Measurements from ENCODE around the gene EXOC3L1.

EXOC3L1 gene

DNA sequence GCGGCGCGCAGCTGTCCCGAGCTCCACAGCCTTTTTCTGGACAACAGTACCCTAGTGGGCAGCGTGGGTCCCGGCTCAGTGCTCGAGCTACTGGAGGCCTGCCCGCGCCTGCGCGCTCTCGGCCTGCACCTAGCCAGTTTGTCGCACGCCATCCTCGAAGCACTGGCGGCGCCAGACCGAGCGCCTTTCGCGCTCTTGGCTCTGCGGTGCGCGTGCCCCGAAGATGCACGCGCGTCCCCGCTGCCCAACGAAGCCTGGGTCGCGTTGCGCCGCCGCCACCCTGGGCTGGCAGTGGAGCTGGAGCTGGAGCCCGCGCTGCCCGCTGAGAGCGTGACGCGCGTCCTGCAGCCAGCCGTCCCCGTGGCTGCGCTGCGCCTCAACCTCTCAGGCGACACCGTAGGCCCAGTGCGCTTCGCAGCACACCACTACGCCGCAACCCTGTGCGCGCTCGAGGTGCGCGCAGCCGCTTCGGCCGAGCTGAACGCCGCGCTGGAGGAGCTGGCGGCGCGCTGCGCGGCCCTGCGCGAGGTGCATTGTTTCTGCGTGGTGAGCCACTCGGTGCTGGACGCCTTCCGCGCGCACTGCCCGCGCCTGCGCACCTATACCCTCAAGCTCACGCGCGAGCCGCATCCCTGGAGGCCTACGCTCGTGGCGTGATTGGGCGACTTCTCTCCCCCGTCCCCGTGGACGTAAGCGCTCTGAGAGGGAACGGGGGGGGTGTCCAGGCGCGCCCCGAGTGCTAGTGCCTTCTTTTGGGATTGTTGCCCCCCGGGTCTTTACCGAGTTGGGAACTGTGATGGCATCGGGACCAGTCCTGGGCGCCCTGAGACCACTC, 26.6 kb downstream of the EXOC3L1 start:
- no peak for DNase-seq (ENCODE audit: low read depth in 2 of 2)

DNA sequence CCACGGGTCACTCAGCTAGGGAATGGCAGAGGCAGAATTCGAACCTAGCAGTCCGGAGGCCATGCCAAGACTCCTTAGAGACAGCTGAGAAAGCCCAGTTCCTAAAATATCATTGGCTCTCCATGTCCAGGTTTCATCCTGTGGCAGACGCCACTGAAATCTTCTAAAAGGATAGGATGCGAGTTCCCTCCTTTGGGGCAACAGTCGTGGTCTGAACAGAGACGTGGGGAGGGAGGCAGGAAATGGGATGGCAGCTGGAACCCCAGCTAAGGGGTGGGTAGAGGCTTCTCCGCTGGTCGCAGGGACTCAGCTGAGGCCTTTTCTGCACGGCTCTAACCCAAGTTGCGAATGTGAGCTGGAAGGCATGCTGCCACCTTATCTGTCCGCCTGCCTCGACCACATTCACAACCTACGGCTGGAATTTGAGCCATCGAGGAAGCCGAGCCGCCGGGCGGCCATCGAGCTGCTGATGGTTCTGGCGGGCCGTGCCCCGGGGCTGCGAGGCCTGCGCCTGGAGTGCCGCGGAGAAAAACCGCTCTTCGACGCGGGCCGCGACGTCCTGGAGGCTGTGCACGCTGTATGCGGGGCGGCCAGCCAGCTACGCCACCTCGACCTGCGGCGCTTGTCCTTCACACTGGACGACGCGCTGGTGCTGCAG, 27.3 kb downstream of the EXOC3L1 start:
- no peak for DNase-seq (ENCODE audit: low read depth in 2 of 2)

DNA sequence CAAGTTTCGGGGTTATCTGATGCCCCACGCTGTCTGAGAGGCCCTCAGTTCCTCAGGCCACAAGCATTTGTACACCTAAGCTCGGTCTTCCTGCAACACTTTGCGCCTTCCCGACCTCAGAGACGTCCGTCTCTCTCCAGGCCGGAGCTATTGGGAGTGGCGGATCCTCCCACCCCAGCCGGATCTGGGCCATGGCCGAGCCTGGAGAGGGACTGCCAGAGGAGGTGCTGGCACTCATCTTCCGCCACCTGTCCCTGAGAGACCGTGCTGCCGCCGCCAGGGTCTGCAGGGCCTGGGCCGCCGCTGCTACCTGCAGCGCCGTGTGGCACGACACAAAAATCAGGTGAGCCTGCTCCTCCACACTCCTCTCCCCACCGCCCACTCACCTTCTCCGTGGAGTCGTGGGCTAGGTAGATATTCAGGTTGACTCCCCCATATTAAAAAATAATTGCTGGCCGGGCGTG, 28.3 kb downstream of the EXOC3L1 start:
- DNase-seq (ENCODE audit: low read depth in 2 of 2) = no peak

DNA sequence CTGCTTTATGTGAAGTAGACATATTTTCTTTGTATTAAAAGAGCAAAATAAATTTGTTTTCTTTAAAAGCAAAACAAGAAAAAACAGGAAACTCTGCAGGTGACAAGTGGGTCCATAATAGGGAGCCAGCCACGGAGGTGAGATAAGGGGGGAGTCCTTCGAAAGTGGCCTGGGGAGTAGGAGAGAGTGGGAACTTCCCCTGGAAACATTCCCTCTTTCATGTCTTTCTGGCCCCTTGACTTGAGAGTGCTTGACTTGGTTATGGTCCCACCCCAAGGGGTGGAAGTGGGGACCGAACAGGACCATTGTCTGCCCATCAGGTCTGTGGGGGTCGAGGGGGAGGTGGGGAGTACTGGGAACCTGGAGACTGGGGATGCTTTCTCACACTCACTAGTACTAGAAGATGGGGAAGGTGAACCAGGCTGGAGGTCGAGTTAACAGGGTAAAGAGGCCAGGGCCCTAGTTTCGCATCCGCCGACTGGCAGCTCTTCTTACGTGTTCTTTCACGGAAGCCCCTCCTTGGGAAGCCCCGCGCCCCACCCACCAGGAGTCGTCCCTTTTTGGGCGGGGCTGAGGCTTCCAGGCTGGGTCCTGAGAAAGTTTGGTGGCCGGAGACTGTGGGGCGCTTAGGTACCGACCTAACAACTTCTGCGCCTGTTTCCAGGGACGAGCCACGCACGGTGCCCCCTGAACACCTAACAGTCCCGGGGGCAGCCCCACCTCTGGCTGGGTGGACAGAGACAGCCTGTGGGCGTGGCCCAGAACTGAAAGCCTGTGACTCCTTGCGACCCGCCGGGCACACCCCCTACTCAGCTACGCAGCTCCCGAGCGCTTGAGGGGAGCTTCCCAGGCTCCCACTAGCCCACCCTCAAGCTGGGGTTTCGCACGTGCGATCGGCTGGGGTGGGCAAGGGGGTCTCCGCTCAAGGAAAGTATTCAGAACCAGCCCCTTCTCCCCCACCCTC, 31.0 kb downstream of the EXOC3L1 start:
- DNase-seq (ENCODE audit: low read depth in 2 of 2) = peak; percentile 50 to 57

DNA sequence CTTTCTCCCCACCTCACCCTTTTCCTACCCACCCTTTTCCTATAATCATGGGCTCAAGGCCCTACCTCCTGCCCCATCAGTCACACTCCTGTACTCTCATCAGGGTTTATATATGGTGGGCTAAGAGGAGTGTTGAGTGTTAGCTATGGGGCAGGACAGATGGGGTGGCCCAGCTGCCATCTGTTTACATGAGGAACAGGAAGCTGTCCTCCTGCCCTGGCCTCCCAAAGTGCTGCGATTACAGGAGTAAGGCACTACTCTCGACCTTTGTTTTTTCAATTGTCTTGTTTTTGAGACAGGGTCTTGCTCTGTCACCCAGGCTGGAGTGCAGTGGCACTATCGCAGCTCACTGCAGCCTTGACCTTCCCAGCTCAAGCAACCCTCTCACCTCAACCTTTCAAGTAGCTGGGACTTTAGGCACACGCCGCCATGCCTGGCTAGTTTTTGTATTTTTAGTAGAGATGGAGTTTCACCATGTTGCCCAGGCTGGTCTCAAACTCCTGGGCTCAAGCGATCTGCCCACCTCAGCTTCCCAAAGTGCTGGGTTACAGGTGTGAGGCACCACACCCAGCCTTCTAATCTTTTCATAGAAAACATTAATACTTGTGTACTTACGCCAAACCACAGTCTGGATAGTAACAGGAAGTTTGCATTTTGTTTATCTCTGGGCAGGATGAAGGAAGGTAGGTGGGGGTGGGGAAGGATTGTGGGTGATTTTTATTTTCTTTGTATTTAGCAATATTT, 31.9 kb downstream of the EXOC3L1 start:
- no peak for DNase-seq (ENCODE audit: low read depth in 2 of 2)

DNA sequence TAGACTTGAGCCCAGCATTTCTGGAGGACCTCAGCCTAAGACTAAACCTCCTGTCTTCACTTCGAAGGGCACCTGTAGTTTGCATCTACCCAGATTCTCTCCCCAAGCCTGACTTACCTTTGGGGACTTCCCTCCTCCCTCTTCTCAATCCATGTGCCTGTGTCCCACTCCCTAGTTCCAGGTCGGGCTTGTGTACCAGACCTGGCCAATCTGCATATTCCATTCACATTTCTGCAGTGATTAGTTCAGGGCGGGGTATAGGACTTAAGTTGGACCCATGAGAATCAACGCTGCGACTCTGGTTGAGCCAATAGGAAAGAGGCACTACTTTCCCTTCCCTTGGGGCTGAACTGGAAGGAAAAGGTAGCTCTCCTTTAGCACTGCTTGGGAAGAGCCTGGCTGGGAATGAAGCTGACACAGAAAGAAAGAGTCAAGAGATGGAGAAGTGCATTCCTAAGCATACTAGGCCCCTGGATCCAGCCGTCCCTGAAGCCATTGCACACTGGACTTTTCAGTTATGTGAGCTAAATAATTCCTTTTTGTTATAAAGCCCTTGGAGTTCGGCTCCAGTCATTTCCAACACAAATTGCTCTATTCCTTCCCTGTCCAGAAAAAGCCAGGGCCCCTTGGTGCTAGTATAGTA, 32.7 kb downstream of the EXOC3L1 start:
- no peak for DNase-seq (ENCODE audit: low read depth in 2 of 2)

DNA sequence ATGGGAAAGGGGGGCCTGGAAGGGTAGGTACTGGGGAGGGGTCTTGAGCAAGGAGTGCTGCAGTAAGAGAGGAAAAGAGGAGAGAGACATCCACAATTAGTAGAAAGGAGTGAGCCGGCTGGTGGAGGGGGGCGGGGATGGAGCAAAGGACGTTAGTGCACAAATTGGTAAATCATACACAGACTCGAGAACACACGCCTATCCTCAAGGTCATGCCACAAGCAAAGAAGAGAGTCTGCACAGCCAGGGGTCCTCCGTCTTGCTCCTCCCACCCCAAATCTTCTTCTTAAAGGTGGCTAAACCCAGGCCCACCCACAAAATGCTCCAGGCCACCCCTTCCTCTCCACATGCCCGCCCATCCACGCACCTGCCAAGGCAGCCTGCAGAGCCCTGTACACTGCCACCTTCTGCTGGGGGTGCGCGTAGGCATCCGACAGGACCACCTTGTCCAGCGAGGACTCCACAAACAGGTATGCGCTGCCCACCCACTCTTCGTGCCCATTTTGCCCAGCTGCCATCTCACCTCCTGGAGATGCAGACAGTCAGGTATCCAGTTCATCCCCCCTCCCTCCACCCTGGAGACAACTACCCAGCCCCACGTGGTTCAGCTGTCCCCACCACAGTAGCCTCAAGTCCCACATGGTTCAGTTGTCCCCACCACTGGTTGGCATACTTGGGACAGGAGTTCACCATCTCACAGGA, 33.6 kb downstream of the EXOC3L1 start:
- DNase-seq (ENCODE audit: low read depth in 2 of 2) = no peak

DNA sequence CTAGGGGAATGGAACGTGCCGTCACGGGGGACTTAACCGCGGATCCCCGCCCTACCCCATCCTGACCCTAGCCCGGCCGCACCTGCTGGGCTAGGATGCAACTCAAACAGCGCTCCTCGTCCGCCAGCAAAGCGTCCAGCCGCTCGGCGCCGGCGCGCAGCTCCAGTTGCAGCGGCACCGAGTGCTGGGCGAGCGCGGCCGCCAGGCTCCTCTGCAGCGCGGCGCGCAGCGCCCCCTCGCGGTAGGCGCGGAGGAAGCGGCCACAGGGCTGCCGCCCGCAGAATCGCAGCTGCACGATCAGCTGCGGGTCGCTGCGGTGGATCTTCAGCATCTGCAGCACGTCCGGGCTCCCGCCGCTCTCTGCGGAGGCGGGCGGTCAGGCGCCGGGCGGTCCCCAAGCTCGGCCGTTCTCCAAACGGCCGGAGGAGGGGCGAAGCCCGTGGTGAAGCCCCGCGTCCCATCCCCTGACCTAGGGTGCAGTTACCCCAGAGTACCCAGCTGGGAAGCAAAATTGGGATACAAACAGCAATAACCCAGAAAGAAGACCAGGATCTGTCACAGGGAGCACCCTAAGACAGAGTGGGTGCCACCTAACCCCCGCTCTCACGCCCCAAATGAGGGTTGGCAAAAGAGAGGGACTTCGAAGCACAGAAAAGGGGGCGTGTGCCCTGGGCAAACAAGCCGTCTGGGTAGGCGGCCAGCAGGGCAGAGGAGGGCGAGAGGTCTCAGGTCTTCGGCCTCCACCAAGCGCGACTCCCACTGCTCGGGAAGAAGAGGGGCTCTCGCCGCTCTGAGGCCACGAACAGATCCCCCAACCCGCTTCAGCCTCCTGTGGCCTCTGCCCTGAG, 34.4 kb downstream of the EXOC3L1 start:
- DNase-seq (ENCODE audit: low read depth in 2 of 2) = peak; percentile 54 to 68

DNA sequence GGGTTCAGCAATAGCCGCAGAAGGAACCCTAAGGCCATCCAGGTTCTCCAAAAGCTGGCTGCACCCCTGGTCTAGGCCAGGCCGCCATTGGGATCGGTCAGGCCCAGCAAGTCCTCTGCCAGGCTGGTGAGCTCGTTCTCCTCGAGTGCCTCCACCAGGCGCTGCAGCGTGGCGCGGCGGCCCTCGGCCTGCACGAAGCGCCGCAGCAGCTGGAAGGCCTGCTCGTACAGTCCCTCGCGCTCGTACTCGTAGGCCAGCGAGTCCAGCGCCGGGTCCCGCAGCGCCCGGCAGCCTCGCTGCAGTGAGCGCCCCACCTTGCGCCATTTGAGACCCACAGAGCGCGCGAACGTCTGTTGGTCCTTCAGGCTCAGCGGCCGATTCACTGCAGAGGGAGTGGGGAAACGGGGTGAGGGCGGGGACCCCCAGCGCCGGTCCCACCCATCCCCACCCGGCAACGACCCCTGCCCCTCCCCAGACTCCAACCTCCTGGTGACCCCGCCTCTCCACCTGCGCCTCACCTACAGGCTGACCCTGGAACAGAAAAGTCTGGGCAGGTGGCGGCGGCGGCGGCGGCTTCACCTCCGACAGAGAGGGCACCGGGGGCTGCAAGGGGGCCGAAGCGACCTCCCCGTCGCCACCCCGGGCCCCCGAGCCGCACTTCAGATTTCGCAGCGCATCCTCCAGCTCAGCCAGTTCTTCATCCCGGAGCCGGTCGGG, 35.2 kb downstream of the EXOC3L1 start:
- DNase-seq (ENCODE audit: low read depth in 2 of 2) = no peak

DNA sequence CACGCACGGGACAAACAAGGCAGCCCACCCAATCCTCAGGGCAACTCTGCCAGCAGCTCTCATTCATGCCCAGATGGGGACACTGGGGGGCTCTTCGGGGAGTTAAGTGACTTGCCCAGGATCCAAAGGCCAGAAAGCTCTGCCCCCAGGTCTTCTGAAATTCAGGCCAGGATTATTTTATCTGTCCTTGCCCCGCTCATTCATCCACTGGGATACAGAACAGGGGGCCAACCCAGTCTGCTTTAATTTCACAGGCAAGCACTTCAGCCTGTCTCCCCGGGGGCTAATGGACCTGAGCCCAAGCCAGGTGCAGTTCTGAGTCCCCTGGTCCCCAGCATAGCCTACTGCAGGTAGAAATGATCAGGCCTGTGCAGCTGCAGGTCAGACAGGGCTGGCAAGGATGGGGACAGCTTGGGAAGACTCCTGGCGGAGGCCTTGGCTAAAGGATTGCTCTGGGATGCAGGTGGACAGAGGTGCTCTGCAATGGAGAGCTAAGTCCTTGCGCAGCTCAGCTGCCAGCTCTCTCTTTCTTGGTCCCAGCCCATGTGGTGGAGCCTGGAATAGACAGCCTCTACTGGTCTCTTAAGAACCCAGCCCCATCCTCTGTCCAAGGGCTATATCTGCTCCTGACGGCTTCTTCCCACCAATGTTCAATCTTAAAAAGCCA, 38.4 kb downstream of the EXOC3L1 start:
- no peak for DNase-seq (ENCODE audit: low read depth in 2 of 2)

DNA sequence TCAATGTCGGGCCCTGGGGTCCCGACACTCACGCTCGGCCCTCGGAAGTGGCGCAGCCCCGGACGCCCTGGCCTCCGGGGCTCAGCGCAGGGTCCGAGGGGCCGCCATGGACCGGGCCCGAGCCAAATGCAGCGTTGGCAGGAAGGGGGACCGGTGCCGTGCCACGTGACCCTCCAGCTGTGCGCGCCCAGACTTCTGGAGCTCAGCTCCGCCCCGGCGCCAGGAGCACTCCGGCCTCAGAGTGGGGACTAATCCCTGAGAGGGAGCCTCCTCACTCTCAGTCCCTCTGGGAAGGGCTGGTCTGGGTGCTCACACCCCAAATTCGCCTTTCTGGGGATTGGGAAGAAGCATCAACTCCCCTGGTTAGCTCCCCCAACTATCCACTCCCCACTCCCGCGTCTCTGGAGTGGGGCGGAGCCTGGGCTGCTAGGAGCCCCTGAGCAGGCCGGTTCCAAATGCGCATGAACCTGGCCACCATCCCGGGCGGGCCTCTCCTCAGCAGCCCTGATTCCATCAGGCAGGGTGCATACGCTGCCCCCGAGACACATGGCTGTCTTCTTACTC, 39.0 kb downstream of the EXOC3L1 start, which contains the start of gene B3GNT9:
TSS of gene B3GNT9 (minus strand) at position 166 of the 564 bp plus-strand sequence. CDS start 513 bp downstream, outside the sequence.
- no peak for DNase-seq (ENCODE audit: low read depth in 2 of 2)

DNA sequence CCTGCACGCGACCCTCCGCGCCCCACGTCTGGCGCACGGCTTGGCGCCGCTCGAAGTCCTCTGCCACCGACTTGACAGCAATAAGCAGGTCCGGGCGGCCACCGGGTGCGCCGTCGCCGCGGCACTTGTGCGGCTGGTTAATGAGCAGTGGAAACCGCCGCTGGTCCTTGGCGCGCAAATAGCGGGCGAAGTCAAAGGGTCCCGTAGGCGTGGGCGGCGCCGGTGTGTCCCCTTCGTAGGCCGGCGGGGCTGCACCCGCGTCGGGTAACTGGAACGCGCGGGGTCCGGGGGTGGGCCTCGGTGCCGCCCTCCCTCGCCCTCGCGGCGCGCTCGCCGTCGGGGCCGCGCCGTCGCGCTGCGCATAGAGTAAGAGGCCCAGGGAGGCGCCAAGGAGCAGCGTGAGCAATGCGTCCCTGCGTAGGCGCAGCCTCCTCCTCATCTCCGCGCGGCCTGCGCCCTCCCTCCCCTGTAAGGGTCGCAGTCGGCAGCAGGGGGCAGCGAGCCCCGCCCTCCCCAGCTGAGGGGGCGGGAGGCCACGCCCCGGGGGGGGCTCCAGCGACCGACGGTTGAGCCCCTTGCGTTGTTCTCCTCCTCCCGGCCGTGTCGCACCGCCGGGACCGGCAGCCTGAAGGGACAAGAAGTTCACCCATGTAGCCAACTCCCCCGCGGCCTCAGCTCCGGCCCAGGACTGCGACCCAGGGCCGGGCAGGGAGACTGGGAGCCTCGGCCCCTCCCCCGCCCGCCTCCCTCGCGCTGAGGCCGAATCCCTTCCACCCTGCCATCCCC, 39.7 kb downstream of the EXOC3L1 start:
- no peak for DNase-seq (ENCODE audit: low read depth in 2 of 2)

DNA sequence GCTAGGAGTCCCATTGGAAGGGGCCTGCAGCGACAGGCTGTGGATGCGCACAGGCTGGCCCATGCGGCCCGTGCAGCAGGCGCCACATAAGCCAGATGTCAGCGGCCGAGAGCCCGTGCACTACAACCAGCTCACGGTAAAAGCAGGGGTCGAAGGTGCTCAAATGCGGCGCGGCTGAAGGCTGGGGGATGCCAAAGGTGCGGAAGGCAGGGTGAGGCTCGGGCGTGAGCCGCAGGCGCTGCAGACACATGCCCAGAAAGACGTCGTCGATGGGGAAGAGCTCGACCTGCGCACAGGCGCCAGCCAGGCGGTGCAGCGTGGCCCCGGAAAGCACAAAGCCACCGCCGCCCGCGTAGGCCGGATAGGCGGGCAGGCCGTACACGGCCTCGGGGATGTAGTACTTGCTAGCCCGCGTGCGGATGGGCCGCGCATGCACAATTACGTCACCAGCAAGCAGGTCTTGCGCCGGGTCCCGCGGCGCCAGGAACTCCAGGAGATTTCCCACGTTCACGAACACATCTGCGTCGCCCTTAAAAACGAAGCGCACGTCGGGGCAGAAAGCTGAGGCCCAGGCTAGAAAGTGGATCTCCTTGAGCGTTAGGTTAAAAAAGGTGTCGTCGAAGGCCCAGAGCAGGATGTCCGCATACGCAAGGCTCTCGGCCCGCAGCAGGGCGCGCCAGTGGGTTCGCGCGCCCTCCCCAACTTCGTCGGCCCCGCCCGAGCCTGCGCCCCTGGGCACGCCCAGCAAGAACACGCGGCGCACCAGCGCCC, 40.5 kb downstream of the EXOC3L1 start:
- DNase-seq (ENCODE audit: low read depth in 2 of 2) = no peak

DNA sequence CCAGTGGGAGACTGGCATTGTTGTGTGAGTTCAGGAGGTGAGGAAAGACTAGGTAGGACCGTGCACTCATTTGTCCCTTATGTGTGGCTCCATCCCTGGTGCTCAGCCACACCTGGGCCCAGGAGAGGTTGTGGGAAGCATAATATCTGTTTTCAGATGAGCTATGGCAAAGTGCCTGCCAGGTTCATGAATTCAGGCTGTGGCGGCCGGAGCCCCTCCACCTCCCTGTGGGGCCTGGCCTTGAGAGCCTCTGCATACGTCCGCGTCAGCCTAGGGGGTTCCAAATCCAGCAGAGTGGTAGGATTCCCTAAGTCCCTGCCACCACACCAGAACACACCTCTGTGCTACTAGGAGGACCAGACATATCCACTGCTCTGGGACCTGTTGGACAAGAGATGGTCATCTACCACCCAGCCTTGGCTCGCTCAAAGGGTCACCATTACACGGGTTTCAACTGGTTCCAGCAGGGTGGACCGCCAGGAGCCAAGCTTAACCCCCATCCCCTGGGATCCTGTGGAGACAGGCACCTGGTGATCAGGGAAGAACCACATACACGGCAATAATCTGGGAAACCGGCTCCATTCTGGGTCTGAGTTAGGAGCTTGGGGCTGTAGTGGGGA, 41.2 kb downstream of the EXOC3L1 start:
- DNase-seq (ENCODE audit: low read depth in 2 of 2) = no peak

DNA sequence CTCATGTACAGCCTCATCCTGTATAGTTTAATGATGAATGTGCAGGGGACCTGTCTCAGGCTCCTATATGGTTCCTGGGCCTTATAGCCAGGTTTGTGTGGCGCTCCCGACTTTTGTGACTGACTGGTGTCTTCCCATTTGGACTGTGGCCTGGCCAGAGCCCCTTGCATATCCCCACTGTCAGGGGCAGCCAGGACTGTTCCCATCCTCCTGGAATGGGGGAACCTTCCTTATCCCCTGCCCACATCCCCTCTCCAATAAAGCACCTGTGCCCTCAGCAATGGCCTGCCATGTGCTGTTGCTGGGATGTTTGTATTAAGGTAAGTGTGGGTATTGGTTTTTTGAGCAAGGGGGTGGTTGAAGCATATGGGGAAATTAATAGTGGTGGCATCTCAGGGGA, 41.7 kb downstream of the EXOC3L1 start:
- DNase-seq (ENCODE audit: low read depth in 2 of 2) = no peak

All from stimulated activated CD4-positive, alpha-beta T cell treated with anti-CD3 and anti-CD28 coated beads, Interleukin-1b, Interleukin-23, amount 100 ng/mL, for 1 hour (primary cell).